GM23338 (cell line): ENCODE measurements around the gene WDR44. TPM values are rescaled to one million over a fixed set of nuclear protein-coding genes. Genes with fewer than 3 reads are reported as not detected.
A peak's percentile ranks its signal among the peaks of the same experiment; 100 is the strongest.

Source experiments
- ATAC-seq: fragments of 200-7000 bp; cut with Tn5 transposase; 3 replicates; pipeline ENCODE4 v1.9.1; 2020
- DNase-seq: peaks from one replicate; pipeline ENCODE4 v3.0.0-alpha.2; 2015; ENCODE audit warnings: low spot score
- H2AFZ ChIP-seq: fragments of 200-600 bp; sonication (generic); 2 replicates; pipeline ENCODE4 v1.8.0; 2016; ENCODE audit warnings: antibody characterized with exemption, mild to moderate bottlenecking, moderate library complexity
- H3F3A ChIP-seq: fragments of 200-600 bp; sonication (generic); replicated peaks from 2 replicates; pipeline ENCODE4 v1.8.0; 2017; ENCODE audit warnings: antibody characterized with exemption, mixed run types, low read depth
- H3K27ac ChIP-seq: fragments of 200-600 bp; sonication (generic); 2 replicates; pipeline ENCODE4 v1.6.1; 2016; ENCODE audit warnings: low read depth
- H3K27me3 ChIP-seq: fragments of 200-600 bp; sonication (generic); 2 replicates; pipeline ENCODE4 v1.8.0; 2016; ENCODE audit warnings: mild to moderate bottlenecking, mixed run types, moderate library complexity; ENCODE audit not compliant: insufficient read depth
- H3K36me3 ChIP-seq: fragments of 200-600 bp; sonication (generic); 2 replicates; pipeline ENCODE4 v1.8.0; 2016; ENCODE audit warnings: mild to moderate bottlenecking; ENCODE audit not compliant: insufficient read depth
- H3K4me1 ChIP-seq: fragments of 200-600 bp; sonication (generic); 2 replicates; pipeline ENCODE4 v1.8.0; 2016; ENCODE audit warnings: mild to moderate bottlenecking, moderate library complexity; ENCODE audit not compliant: insufficient read depth
- H3K4me2 ChIP-seq: fragments of 200-600 bp; sonication (generic); 2 replicates; pipeline ENCODE4 v1.7.1; 2017; ENCODE audit warnings: mixed run types
- H3K4me3 ChIP-seq: fragments of 200-600 bp; sonication (generic); 2 replicates; pipeline ENCODE4 v1.6.1; 2016; ENCODE audit warnings: mixed run types
- H3K79me2 ChIP-seq: fragments of 200-600 bp; sonication (generic); replicated peaks from 2 replicates; pipeline ENCODE4 v1.8.0; 2017; ENCODE audit warnings: mild to moderate bottlenecking; ENCODE audit not compliant: insufficient read depth
- H3K9me2 ChIP-seq: fragments of 200-600 bp; sonication (generic); 2 replicates; pipeline ENCODE4 v1.8.0; 2017; ENCODE audit not compliant: insufficient read depth
- H4K20me1 ChIP-seq: fragments of 200-600 bp; sonication (generic); replicated peaks from 2 replicates; pipeline ENCODE4 v1.8.0; 2017; ENCODE audit warnings: mild to moderate bottlenecking; ENCODE audit not compliant: insufficient read depth
- H3K27ac Mint-ChIP-seq: 2 replicates; pipeline ENCODE4 v1.8.0; 2020; ENCODE audit warnings: inconsistent platforms, mild to moderate bottlenecking, moderate library complexity, mixed read lengths
- H3K27me3 Mint-ChIP-seq: 3 replicates; pipeline ENCODE4 v1.8.0; 2022; ENCODE audit warnings: low read depth, mild to moderate bottlenecking, moderate library complexity, mixed read lengths, inconsistent platforms; ENCODE audit not compliant: insufficient read depth, poor library complexity
- H3K36me3 Mint-ChIP-seq: 3 replicates; pipeline ENCODE4 v1.8.0; 2021; ENCODE audit warnings: low read depth, mild to moderate bottlenecking, inconsistent platforms, moderate library complexity, mixed read lengths
- H3K4me1 Mint-ChIP-seq: 3 replicates; pipeline ENCODE4 v1.8.0; 2020; ENCODE audit warnings: mild to moderate bottlenecking, inconsistent platforms, mixed read lengths
- H3K4me3 Mint-ChIP-seq: 3 replicates; pipeline ENCODE4 v1.8.0; 2021; ENCODE audit warnings: moderate library complexity, mild to moderate bottlenecking, inconsistent platforms, mixed read lengths
- H3K9me3 Mint-ChIP-seq: 3 replicates; pipeline ENCODE4 v1.8.0; 2020; ENCODE audit warnings: moderate library complexity, mild to moderate bottlenecking, inconsistent platforms, mixed read lengths
- CREB1 ChIP-seq: fragments of 250-450 bp; sonication (Bioruptor Pico); IDR thresholded peaks from 2 replicates; pipeline ENCODE4 v1.5.0; 2020; ENCODE audit warnings: low read depth, mild to moderate bottlenecking, moderate library complexity
- CTCF ChIP-seq, 2 experiments: fragments of 200-600 bp in 1 of 2; sonication (generic) in 1 of 2; conservative IDR thresholded peaks; 2 replicates each; pipeline versions ENCODE4 v1.5.1 to v1.6.1; 2016 to 2017; ENCODE audit warnings: antibody characterized with exemption in 2 of 2, low read depth in 2 of 2, mild to moderate bottlenecking in 2 of 2, moderate library complexity in 1 of 2
- ETS1 ChIP-seq: IDR thresholded peaks from 2 replicates; pipeline ENCODE4 v1.6.1; 2016; ENCODE audit warnings: antibody characterized with exemption
- EZH2 ChIP-seq: fragments of 200-600 bp; sonication (generic); IDR thresholded peaks from one replicate; pipeline ENCODE4 v1.8.0; 2017; ENCODE audit warnings: antibody characterized with exemption, mild to moderate bottlenecking, low read depth; ENCODE audit not compliant: unreplicated experiment
- EZH2phosphoT487 ChIP-seq: fragments of 200-600 bp; sonication (generic); IDR thresholded peaks from one replicate; pipeline ENCODE4 v1.8.1; 2018; ENCODE audit warnings: antibody characterized with exemption; ENCODE audit not compliant: unreplicated experiment
- JUNB ChIP-seq: IDR thresholded peaks from one replicate; pipeline ENCODE4 v1.6.1; 2016; ENCODE audit warnings: antibody characterized with exemption; ENCODE audit not compliant: unreplicated experiment
- NANOG ChIP-seq: IDR thresholded peaks from 2 replicates; pipeline ENCODE4 v1.6.1; 2016; ENCODE audit warnings: antibody characterized with exemption, borderline replicate concordance
- POLR2AphosphoS5 ChIP-seq: IDR thresholded peaks from 2 replicates; pipeline ENCODE4 v1.6.1; 2016; ENCODE audit warnings: antibody characterized with exemption, low read depth
- REST ChIP-seq: IDR thresholded peaks from one replicate; pipeline ENCODE4 v1.6.1; 2018; ENCODE audit warnings: antibody characterized with exemption; ENCODE audit not compliant: unreplicated experiment
- STAT1 ChIP-seq: IDR thresholded peaks from one replicate; pipeline ENCODE4 v1.6.1; 2016; ENCODE audit warnings: antibody characterized with exemption; ENCODE audit not compliant: unreplicated experiment
- ZNF114 ChIP-seq: fragments of 250-450 bp; sonication (Bioruptor Pico); IDR thresholded peaks from 2 replicates; pipeline ENCODE4 v1.5.0; 2020; ENCODE audit warnings: mild to moderate bottlenecking, moderate library complexity
- ZNF331 ChIP-seq: fragments of 250-450 bp; sonication (Bioruptor Pico); IDR thresholded peaks from 2 replicates; pipeline ENCODE4 v1.5.0; 2020; ENCODE audit warnings: low read depth, mild to moderate bottlenecking, moderate library complexity
- polyA plus RNA-seq: library from polyadenylated mRNA; unstranded; fragments of >200 nt; fragmentation: Nextera tagmentation; extraction: Ambion mirVana; gene quantifications from 2 replicates; pipeline ENCODE4 v1.2.1, GENCODE V29; 2016
- total RNA-seq: library from RNA; depleted of rRNA; stranded (reverse); fragments of >200 nt; shearing (Covaris generic); gene quantifications from 2 replicates; pipeline ENCODE4 v1.2.3, GENCODE V29; 2014

WDR44 gene
- total and polyA plus RNA-seq, 2 experiments from 2014 or later: 17.5 to 21.0 TPM

GRCh38 chrX:118324588-118324987 is 21.3 kb upstream of the WDR44 start (continued):
- TF ChIP-seq ETS1 (no peak), EZH2phosphoT487 (no peak), POLR2AphosphoS5 (no peak)

- Mint-ChIP-seq H3K27ac (no peak overlapping the region), H3K27me3 (no peaks in the 10 kb centered on the region), H3K4me3 (no peak overlapping the region), H3K9me3 (no peaks in the 10 kb centered on the region; the same call in 2 of the 3 replicates), H3K36me3 (no peaks in the 10 kb centered on the region), H3K4me1 (peaks cover 4% of the 10 kb centered on the region; the same call in 1 of the 3 replicates)
- H3K27ac ChIP-seq: no peak overlapping the region
- no peaks in the 10 kb centered on the region for H3F3A ChIP-seq
- H3K4me3 ChIP-seq: no peak overlapping the region
- H4K20me1 ChIP-seq: no peaks in the 10 kb centered on the region
- no peaks in the 10 kb centered on the region for H3K36me3 ChIP-seq
- DNase-seq: peak; percentile 22
- H3K4me1 ChIP-seq: no peaks in the 10 kb centered on the region
- H2AFZ ChIP-seq: no peak overlapping the region
- H3K4me2 ChIP-seq: no peak overlapping the region
- peak in 1 of 2 experiments; percentile 36; a peak in 3 of 4 replicates for TF ChIP-seq CTCF (conservative IDR thresholded peaks at IDR 0.05; ENCODE audit: low read depth in 2 of 2)
- no peak for TF ChIP-seq ZNF331 (CRISPR knock-in tag)
- H3K79me2 ChIP-seq: no peaks in the 10 kb centered on the region
- no peaks in the 10 kb centered on the region for H3K27me3 ChIP-seq
- no peak for ATAC-seq
- H3K9me2 ChIP-seq: no peaks in the 10 kb centered on the region
These were observed 20.5 kb upstream of the WDR44 start for GRCh38 chrX:118325453-118325852.

- Histone ChIP-seq H3K79me2 (no peaks in the 10 kb centered on the region), H4K20me1 (no peaks in the 10 kb centered on the region), H3K9me2 (no peaks in the 10 kb centered on the region), H3K4me1 (no peaks in the 10 kb centered on the region), H3K4me2 (no peak overlapping the region), H3K27ac (no peak overlapping the region), H3K36me3 (no peaks in the 10 kb centered on the region), H3K27me3 (no peaks in the 10 kb centered on the region), H3K4me3 (no peak overlapping the region), H3F3A (no peaks in the 10 kb centered on the region), H2AFZ (no peak overlapping the region)
- DNase-seq (no peak), ATAC-seq (no peak)
- H3K9me3 Mint-ChIP-seq: no peaks in the 10 kb centered on the region
- no peak overlapping the region for H3K27ac Mint-ChIP-seq
- H3K4me1 Mint-ChIP-seq: peaks cover 8% of the 10 kb centered on the region; the same call in 2 of the 3 replicates
- no peaks in the 10 kb centered on the region for H3K27me3 Mint-ChIP-seq
- H3K36me3 Mint-ChIP-seq: no peaks in the 10 kb centered on the region
- no peak overlapping the region for H3K4me3 Mint-ChIP-seq
- TF ChIP-seq EZH2phosphoT487 (no peak), CREB1 (no peak), STAT1 (no peak), ETS1 (no peak), ZNF114 (no peak), NANOG (no peak), JUNB (no peak), POLR2AphosphoS5 (no peak), EZH2 (no peak), REST (no peak), ZNF331 (CRISPR knock-in tag) (no peak), CTCF (conservative IDR thresholded peaks at IDR 0.05; ENCODE audit: low read depth in 2 of 2) (no peak)
These were observed 16.7 kb upstream of the WDR44 start for GRCh38 chrX:118329175-118329574.
